DMS53 (cell line): Measurements from ENCODE around the gene NVL.

Source experiments
- DNase-seq: peaks from one replicate; lab custom pipeline; 2025; lab: John Stamatoyannopoulos, UW

NVL gene

GRCh38 chr1:224235813-224236493 lies 94.0 kb downstream of the NVL start:
- DNase-seq, result no peak

GRCh38 chr1:224234017-224234416 lies 96.0 kb downstream of the NVL start:
- no peak for DNase-seq

- DNase-seq, result no peak
Observed at GRCh38 chr1:224226849-224227502, 103.0 kb downstream of the NVL start.

GRCh38 chr1:224223819-224224714 lies 105.9 kb downstream of the NVL start:
- DNase-seq, result peak; percentile 59

GRCh38 chr1:224219612-224220059 lies 110.3 kb downstream of the NVL start:
- DNase-seq, result no peak

- DNase-seq, result no peak
Observed at GRCh38 chr1:224219011-224219611, 110.9 kb downstream of the NVL start.

- no peak for DNase-seq
Observed at GRCh38 chr1:224217655-224218623, 112.0 kb downstream of the NVL start.

GRCh38 chr1:224216382-224216781 lies 113.6 kb downstream of the NVL start:
- no peak for DNase-seq

- no peak for DNase-seq
Observed at GRCh38 chr1:224213438-224214119, 116.4 kb downstream of the NVL start.

- peak; percentile 72 for DNase-seq
Observed at GRCh38 chr1:224212618-224213061, 117.3 kb downstream of the NVL start.

GRCh38 chr1:224211206-224211962 lies 118.6 kb downstream of the NVL start:
- peak; percentile 90 for DNase-seq

GRCh38 chr1:224205931-224206538 lies 123.9 kb downstream of the NVL start:
- peak; percentile 39 for DNase-seq

GRCh38 chr1:224205438-224205840 lies 124.5 kb downstream of the NVL start:
- DNase-seq, result peak; percentile 57

- DNase-seq, result no peak
Observed at GRCh38 chr1:224203243-224204016, 126.5 kb downstream of the NVL start.

- no peak for DNase-seq
Observed at GRCh38 chr1:224201853-224202252, 128.1 kb downstream of the NVL start.

- no peak for DNase-seq
Observed at GRCh38 chr1:224201383-224201782, 128.6 kb downstream of the NVL start.

- DNase-seq, result no peak
Observed at GRCh38 chr1:224199679-224200078, 130.3 kb downstream of the NVL start.

- DNase-seq, result no peak
Observed at GRCh38 chr1:224198572-224198971, 131.4 kb downstream of the NVL start.
